WERI-Rb-1 (cell line): ENCODE results near the gene SPP1.

Source experiments
- DNase-seq: peaks from one replicate; pipeline ENCODE4 v3.0.0-alpha.2; 2020
- H3K27ac ChIP-seq: fragments of 250-450 bp; sonication (Bioruptor Pico); 2 replicates; pipeline ENCODE4 v1.5.1; 2020; ENCODE audit warnings: mild to moderate bottlenecking, moderate library complexity
- H3K27me3 ChIP-seq: fragments of 250-450 bp; sonication (Bioruptor Pico); 2 replicates; pipeline ENCODE4 v1.5.1; 2021; ENCODE audit warnings: mild to moderate bottlenecking, low read depth, moderate library complexity; ENCODE audit not compliant: insufficient read depth, severe bottlenecking
- H3K36me3 ChIP-seq: fragments of 250-450 bp; sonication (Bioruptor Pico); 2 replicates; pipeline ENCODE4 v1.5.1; 2020; ENCODE audit warnings: mild to moderate bottlenecking, moderate library complexity
- H3K4me3 ChIP-seq: 2 replicates; pipeline ENCODE4 v1.5.1; 2011; ENCODE audit warnings: low read depth, mild to moderate bottlenecking, control low read depth, low read length
- H3K9me3 ChIP-seq: fragments of 250-450 bp; sonication (Bioruptor Pico); 2 replicates; pipeline ENCODE4 v1.5.1; 2021; ENCODE audit warnings: mild to moderate bottlenecking, moderate library complexity; ENCODE audit not compliant: severe bottlenecking
- TF ChIP-seq, protein P1 (sequence below): IDR thresholded peaks from 2 replicates; pipeline ENCODE4 v1.5.1; 2011; ENCODE audit warnings: low read depth, mild to moderate bottlenecking, control low read depth, inconsistent platforms, low read length

SPP1 gene

DNA sequence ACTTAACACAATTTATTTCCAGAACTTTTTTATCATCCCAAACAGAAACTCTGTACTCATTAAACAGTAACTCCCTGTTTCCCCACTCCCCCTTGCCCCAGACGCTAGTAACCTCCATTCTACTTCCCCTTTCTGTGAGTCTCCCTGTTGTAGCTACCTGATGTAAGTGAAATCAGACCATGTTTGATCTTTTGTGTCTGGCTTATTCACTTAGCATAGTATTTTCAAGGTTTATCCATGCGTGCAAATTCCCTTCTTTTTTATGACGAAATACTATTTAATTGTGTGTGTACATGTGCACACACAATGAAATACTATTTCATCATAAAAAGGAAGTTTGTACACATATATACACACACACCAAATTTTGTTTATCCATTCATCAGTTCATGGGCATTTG lies 37.1 kb downstream of the SPP1 start:
- DNase-seq = no peak
- H3K36me3 ChIP-seq = no peaks in the 10 kb centered on the region; the same call in 1 of the 2 replicates
- H3K4me3 ChIP-seq = no peak overlapping the region
- TF ChIP-seq, protein P1, sequence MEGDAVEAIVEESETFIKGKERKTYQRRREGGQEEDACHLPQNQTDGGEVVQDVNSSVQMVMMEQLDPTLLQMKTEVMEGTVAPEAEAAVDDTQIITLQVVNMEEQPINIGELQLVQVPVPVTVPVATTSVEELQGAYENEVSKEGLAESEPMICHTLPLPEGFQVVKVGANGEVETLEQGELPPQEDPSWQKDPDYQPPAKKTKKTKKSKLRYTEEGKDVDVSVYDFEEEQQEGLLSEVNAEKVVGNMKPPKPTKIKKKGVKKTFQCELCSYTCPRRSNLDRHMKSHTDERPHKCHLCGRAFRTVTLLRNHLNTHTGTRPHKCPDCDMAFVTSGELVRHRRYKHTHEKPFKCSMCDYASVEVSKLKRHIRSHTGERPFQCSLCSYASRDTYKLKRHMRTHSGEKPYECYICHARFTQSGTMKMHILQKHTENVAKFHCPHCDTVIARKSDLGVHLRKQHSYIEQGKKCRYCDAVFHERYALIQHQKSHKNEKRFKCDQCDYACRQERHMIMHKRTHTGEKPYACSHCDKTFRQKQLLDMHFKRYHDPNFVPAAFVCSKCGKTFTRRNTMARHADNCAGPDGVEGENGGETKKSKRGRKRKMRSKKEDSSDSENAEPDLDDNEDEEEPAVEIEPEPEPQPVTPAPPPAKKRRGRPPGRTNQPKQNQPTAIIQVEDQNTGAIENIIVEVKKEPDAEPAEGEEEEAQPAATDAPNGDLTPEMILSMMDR = no peak
- H3K9me3 ChIP-seq = no peaks in the 10 kb centered on the region
- H3K27me3 ChIP-seq = no peaks in the 10 kb centered on the region
- no peak overlapping the region for H3K27ac ChIP-seq

DNA sequence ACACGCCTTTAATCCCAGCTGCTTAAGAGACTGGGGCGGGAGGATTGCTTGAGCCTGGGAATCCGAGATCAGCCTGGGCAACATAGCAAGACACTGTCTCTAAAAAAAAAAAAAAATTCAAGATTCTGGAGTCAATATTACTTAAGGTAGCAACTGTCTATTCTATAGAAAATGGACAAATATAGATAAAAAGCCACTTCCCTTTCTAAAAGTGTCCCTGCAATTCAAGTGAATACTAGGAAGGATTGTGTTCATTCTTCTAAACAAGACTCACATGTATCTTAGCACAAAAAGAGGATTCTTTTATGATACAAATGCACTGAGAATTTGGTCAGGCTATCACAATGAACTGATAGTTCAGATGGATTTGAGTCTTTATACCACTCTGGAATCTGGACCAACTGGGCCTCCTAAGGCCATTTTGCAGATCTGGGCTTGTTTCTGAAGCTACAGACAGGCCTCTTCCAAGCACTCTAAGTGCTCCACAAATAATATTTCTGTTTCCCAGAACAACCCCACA lies 38.9 kb downstream of the SPP1 start:
- H3K36me3 ChIP-seq = peaks cover 6% of the 10 kb centered on the region
- H3K27me3 ChIP-seq = no peaks in the 10 kb centered on the region
- H3K27ac ChIP-seq = no peak overlapping the region
- TF ChIP-seq, protein P1 = no peak
- no peak overlapping the region for H3K4me3 ChIP-seq
- no peak for DNase-seq
- no peaks in the 10 kb centered on the region for H3K9me3 ChIP-seq

DNA sequence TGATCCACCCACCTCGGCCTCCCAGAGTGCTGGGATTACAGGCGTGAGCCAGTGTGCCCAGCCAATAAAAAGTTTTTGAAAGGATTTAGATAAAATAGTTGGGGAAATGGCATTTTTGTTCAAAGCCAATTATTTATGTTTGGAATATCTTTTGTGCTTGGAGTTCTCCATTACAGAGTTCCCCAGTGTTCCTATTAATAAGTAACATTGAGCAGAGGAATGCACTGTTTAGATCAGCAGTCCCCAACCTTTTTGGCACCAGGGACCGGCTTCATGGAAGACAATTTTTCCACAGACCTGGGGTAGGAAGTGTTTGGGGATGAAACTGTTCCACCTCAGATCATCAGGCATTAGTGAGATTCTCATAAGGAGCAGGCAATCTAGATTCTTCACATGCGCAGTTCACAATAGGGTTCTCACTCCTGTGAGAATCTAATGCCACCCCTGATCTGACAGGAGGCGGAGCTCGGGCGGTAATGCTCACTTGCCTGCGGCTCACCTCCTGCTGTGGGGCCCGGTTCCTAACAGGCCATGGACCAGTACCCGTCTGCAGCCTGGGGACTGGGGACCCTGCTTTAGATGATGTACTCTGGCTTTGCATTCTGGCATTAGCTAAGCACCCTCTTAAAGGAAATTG lies 40.3 kb downstream of the SPP1 start:
- Histone ChIP-seq H3K27ac (no peak overlapping the region), H3K27me3 (no peaks in the 10 kb centered on the region), H3K36me3 (peaks cover 16% of the 10 kb centered on the region), H3K9me3 (no peaks in the 10 kb centered on the region), H3K4me3 (no peak overlapping the region)
- DNase-seq = no peak
- TF ChIP-seq, protein P1 = no peak

DNA sequence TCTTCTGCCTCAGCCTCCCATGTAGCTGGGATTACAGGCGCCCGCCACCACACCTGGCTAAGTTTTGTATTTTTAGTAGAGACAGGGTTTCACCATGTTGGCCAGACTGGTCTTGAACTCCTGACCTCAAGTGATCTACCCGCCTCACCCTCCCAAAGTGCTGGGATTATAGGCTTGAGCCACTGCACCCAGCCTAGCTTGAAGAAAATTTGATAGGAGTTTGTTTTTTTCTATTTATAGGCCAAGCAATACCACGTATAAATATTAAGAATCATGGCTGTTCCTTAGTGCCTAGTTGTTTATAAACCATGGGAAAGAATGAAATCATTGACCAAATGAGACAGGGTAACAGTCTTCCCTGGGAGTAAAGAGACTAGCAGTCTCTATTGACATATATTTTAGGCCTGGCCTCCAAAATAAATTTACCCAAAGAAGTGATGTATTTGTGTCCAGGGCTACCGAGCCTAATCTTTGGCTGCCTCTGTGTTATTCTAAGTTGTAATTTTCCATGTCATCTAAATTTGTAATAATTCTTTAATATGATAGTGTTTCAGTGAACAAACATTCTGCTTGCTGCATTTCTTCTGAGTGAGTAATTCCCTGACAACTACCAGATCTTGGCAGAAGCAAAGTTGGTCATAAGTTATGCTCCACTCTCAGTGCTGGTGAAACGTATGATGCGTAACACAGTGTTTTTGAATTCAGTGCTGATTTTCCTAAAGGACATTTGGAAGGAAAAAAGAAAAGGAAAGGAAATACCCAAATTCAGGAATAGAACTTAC lies 42.2 kb downstream of the SPP1 start:
- DNase-seq = no peak
- H3K4me3 ChIP-seq = no peak overlapping the region
- H3K27ac ChIP-seq = no peak overlapping the region
- peaks cover 25% of the 10 kb centered on the region for H3K36me3 ChIP-seq
- TF ChIP-seq, protein P1 = no peak
- no peaks in the 10 kb centered on the region for H3K9me3 ChIP-seq
- H3K27me3 ChIP-seq = no peaks in the 10 kb centered on the region

DNA sequence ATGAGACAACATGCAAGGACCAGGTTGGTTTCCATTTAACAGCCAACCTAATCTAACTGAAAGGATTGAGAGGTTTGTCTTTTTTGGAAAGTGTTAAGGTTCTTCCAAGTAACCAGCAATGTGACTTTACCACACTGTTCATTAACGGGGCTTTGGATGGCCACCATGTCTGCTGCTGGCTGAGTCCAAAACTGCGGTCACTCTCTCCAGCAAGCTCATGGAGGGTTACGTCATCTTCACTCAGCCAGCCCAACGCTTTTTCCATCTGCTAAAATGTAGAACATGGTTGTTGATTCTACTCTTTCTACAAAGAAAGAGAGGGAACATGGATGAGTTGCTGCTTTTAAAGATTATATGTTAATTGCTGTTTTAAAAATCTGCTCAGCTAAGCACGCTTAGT lies 43.0 kb downstream of the SPP1 start:
- TF ChIP-seq, protein P1 = no peak
- H3K27ac ChIP-seq = no peak overlapping the region
- DNase-seq = no peak
- no peaks in the 10 kb centered on the region for H3K27me3 ChIP-seq
- no peaks in the 10 kb centered on the region for H3K9me3 ChIP-seq
- H3K36me3 ChIP-seq = peaks cover 25% of the 10 kb centered on the region
- no peak overlapping the region for H3K4me3 ChIP-seq
